GM19328 (cell line): ENCODE measurements around the gene PLPPR3.

Experiments used
- ATAC-seq: cut with Tn5 transposase; IDR thresholded peaks from one replicate; pipeline ENCODE4 v1.9.1; 2021; ENCODE audit warnings: mild to moderate bottlenecking, moderate library complexity; ENCODE audit not compliant: unreplicated experiment

The PLPPR3 gene

GRCh38 chr19:821825-822503 is at the start of gene PLPPR3:
Gene PLPPR3 (minus strand): TSS chr19:821955. CDS start chr19:821559, 396 bp downstream.
- ATAC-seq, result no peak

- ATAC-seq, result no peak
These were observed 49.2 kb upstream of the PLPPR3 start for GRCh38 chr19:870963-871401.

GRCh38 chr19:870314-870713 is 48.6 kb upstream of the PLPPR3 start:
- ATAC-seq, result no peak

GRCh38 chr19:869245-870177 is 47.8 kb upstream of the PLPPR3 start:
- no peak for ATAC-seq

- ATAC-seq, result no peak
These were observed 46.9 kb upstream of the PLPPR3 start for GRCh38 chr19:868458-869244.

- ATAC-seq, result no peak
These were observed 46.2 kb upstream of the PLPPR3 start for GRCh38 chr19:867855-868457.

- no peak for ATAC-seq
These were observed 45.6 kb upstream of the PLPPR3 start for GRCh38 chr19:867301-867793.

GRCh38 chr19:866769-867300 is 45.1 kb upstream of the PLPPR3 start:
- no peak for ATAC-seq

GRCh38 chr19:863315-863620 is 41.5 kb upstream of the PLPPR3 start:
- no peak for ATAC-seq

- ATAC-seq, result no peak
These were observed 41.0 kb upstream of the PLPPR3 start for GRCh38 chr19:862581-863314.

- ATAC-seq, result no peak
These were observed 40.2 kb upstream of the PLPPR3 start for GRCh38 chr19:861756-862580.

- ATAC-seq, result no peak
These were observed 39.5 kb upstream of the PLPPR3 start for GRCh38 chr19:861141-861755.

GRCh38 chr19:858868-859843 is 37.4 kb upstream of the PLPPR3 start, which contains the start of gene CFD:
Gene CFD (plus strand): TSS chr19:859664. CDS start chr19:859690, 26 bp downstream.
- no peak for ATAC-seq

- no peak for ATAC-seq
These were observed 36.5 kb upstream of the PLPPR3 start for GRCh38 chr19:858284-858683.

GRCh38 chr19:855566-856120 is 33.9 kb upstream of the PLPPR3 start:
- no peak for ATAC-seq

GRCh38 chr19:855142-855541 is 33.4 kb upstream of the PLPPR3 start:
- no peak for ATAC-seq

GRCh38 chr19:854549-854948 is 32.8 kb upstream of the PLPPR3 start:
- ATAC-seq, result no peak
